Activated naive CD4-positive, alpha-beta T cell treated with anti-CD3 and anti-CD28 coated beads, Interleukin-2, amount 50 U/mL, for 24 hours (primary cell): ENCODE data around the gene AGFG2.
"Not testable (repeated sequence)": the region's sequence is repeated elsewhere in the genome, so short reads cannot be mapped to it uniquely, and the experiment has no call there.

ENCODE experiments used
- H3K27ac Mint-ChIP-seq: one replicate; pipeline ENCODE4 v1.8.0; 2021; ENCODE audit warnings: mild to moderate bottlenecking, mixed read lengths
- H3K27me3 Mint-ChIP-seq: one replicate; pipeline ENCODE4 v1.8.0; 2021; ENCODE audit warnings: mixed read lengths
- H3K36me3 Mint-ChIP-seq: one replicate; pipeline ENCODE4 v1.8.0; 2021; ENCODE audit warnings: mixed read lengths
- H3K4me1 Mint-ChIP-seq: one replicate; pipeline ENCODE4 v1.8.0; 2021; ENCODE audit warnings: mixed read lengths
- H3K4me3 Mint-ChIP-seq: one replicate; pipeline ENCODE4 v1.8.0; 2021; ENCODE audit warnings: mild to moderate bottlenecking, mixed read lengths
- H3K9me3 Mint-ChIP-seq: one replicate; pipeline ENCODE4 v1.8.0; 2021; ENCODE audit warnings: mixed read lengths

Gene AGFG2

DNA sequence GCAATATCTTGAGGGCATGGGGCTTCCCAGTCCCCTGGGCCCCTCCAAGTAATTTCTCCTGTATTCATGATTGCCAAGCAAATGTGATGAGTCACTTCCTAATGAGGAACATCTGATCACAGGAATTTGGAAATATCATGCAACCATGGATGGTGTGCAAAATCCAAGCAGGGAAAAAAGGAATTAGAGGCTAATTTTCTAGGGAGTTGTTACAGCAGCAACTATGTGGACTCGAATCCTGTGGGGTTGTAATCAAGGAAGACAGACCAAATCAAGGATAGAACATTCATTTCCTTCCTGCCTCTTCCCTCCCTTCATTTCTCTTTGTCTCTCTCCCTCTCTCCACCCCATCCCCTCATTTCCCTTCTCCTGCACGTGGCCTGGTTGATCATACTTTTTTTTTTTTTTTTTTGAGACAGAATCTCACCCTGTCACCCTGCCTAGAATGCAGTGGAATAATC, 23.9 kb upstream of the AGFG2 start:
- Mint-ChIP-seq H3K9me3 (no peaks in the 10 kb centered on the region), H3K4me3 (peak overlapping the region; percentile 6), H3K27ac (peak overlapping the region; percentile 63), H3K27me3 (no peaks in the 10 kb centered on the region), H3K36me3 (no peaks in the 10 kb centered on the region), H3K4me1 (peaks cover 36% of the 10 kb centered on the region)

DNA sequence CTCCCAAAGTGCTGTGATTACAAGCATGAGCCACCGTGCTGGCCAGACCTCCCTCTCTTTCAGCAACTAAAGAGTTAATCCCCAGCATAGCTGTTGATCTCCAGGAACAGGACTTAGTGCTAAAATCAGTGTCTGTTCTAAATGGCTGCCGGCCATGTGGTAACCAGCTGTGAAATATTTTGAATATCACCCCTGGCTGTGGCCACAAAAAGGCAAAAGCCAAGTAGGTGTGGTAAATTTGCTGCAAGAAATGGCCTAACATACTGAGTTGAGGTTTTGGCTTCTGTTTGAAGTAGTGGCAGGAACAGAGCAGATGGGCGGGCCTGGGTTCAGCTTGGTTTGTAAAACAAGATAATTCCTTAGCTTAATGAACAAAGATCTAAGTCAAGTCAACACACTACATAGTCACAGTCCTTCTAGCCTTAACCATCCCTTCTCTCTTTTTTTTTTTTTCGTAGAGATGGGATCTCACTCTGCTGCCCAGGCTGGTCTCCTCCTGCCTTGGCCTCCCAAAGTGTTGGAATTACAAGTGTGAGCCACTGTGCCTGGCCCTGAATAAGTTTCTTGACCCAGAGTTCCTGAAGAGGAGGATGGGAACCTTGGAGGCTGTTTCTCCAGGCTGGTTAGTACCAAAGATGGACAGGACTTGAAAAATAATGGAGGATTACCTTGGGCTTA, 22.7 kb upstream of the AGFG2 start:
- Mint-ChIP-seq H3K27ac (peak overlapping the region; percentile 20), H3K4me1 (peaks cover 37% of the 10 kb centered on the region), H3K36me3 (no peaks in the 10 kb centered on the region), H3K4me3 (peak overlapping the region; percentile 40), H3K27me3 (no peaks in the 10 kb centered on the region), H3K9me3 (no peaks in the 10 kb centered on the region)

DNA sequence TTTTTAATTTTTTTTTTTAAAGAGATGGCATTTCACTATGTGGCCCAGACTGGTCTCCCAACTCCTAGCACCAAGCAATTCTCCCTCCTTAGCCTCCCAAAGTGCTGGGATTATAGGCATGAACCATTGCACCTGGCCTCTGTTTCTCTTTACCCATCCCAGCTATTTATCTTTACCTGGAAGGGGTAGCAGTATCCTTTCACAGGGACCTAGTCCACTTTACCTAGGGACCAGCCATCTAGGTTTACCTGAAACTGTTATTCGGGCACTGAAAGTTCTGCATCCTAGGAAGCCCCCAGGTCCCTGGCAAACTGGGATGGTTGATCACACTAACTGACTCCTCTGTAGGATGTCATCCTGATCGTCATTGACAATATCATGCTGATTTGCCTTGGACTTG, 21.7 kb upstream of the AGFG2 start:
- no peaks in the 10 kb centered on the region for H3K9me3 Mint-ChIP-seq
- H3K4me1 Mint-ChIP-seq: peaks cover 41% of the 10 kb centered on the region
- H3K4me3 Mint-ChIP-seq: no peak overlapping the region

DNA sequence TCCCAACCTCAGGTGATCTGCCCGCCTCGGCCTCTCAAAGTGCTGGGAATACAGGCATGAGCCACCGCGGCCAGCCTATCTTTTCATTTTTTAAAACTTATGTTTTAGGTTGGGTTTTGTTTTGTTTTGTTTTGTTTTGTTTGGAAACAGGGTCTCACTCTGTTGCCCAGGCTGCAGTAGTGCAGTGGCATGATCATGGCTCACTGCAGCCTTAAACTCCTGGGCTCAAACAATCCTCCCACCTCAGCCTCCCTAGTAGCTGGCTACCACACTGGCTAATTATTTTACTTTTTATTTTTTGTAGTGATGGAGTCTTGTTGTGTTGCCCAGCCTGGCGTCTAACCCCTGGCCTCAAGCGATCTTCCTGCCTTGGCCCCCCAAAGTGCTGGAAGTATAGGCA, 19.4 kb upstream of the AGFG2 start:
- no peaks in the 10 kb centered on the region for H3K27me3 Mint-ChIP-seq
- no peaks in the 10 kb centered on the region for H3K36me3 Mint-ChIP-seq
- H3K9me3 Mint-ChIP-seq: no peaks in the 10 kb centered on the region
- H3K27ac Mint-ChIP-seq: no peak overlapping the region
- H3K4me3 Mint-ChIP-seq: no peak overlapping the region
- peaks cover 34% of the 10 kb centered on the region for H3K4me1 Mint-ChIP-seq

More for the DNA sequence above, 21.7 kb upstream of the AGFG2 start:
- Mint-ChIP-seq H3K36me3 (no peaks in the 10 kb centered on the region), H3K27me3 (no peaks in the 10 kb centered on the region), H3K27ac (no peak overlapping the region)

DNA sequence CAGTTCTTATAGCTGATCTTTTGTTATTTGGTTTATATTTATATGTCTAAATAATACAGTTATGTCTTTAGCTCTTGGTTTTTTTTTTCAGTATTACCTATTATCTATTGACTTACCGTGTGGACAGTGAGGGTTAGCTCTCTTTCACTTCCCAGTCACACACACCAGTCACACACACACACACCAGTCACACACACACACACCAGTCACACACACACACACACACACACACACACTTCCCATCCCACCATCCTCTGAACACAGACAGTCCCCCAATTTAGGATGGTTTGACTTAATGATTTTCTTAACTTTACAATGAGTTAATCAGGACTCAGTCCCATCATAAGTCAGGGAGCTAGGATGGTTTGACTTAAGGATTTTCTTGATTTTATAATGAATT, 18.9 kb upstream of the AGFG2 start:
- Mint-ChIP-seq H3K9me3 (no peaks in the 10 kb centered on the region), H3K27ac (no peak overlapping the region), H3K4me1 (peaks cover 31% of the 10 kb centered on the region), H3K36me3 (no peaks in the 10 kb centered on the region), H3K4me3 (no peak overlapping the region), H3K27me3 (no peaks in the 10 kb centered on the region)

DNA sequence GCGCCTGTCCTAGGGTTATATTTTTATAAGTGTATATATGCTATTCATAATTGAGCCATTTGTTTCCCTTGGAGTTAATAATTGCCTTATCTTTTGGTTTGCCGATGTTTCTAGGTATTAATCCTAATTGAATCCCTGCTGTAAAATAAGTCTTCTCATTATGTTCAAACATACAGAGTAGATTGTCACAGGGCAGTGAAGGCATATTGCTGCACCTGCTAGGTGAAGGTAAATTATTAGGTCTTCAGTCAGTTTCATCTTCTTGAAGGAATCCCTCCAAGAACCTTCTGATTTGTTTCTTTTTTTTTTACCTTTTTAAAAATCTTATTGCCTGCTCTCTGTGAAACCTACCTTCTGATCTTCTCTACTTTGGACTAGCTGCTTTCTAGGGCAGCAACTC, 17.9 kb upstream of the AGFG2 start:
- Mint-ChIP-seq H3K9me3 (no peaks in the 10 kb centered on the region), H3K4me1 (peaks cover 22% of the 10 kb centered on the region), H3K36me3 (no peaks in the 10 kb centered on the region), H3K4me3 (no peak overlapping the region), H3K27ac (no peak overlapping the region), H3K27me3 (no peaks in the 10 kb centered on the region)

DNA sequence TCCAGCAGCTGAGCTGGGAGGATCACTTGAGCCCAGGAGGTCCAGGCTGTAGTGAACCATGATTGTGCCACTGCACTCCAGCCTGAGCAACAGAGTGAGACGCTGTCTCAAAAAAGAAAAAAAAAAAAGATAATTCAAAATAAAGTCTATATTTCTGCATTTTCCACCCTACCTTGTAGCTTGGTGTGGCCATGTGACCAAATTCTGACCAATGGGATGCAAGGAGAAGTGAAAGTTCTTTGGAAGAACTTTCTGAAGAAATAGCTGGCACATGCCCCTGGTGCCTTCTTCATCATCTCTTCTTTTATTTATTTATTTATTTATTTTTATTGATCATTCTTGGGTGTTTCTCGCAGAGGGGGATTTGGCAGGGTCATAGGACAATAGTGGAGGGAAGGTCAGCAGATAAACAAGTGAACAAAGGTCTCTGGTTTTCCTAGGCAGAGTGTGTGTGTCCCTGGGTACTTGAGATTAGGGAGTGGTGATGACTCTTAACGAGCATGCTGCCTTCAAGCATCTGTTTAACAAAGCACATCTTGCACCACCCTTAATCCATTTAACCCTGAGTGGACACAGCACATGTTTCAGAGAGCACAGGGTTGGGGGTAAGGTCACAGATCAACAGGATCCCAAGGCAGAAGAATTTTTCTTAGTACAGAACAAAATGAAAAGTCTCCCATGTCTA, 17.0 kb upstream of the AGFG2 start:
- H3K9me3 Mint-ChIP-seq, H3K36me3 Mint-ChIP-seq, H3K4me3 Mint-ChIP-seq, H3K27me3 Mint-ChIP-seq, H3K27ac Mint-ChIP-seq: not testable (repeated sequence)
- H3K4me1 Mint-ChIP-seq: peaks cover 16% of the 10 kb centered on the region

DNA sequence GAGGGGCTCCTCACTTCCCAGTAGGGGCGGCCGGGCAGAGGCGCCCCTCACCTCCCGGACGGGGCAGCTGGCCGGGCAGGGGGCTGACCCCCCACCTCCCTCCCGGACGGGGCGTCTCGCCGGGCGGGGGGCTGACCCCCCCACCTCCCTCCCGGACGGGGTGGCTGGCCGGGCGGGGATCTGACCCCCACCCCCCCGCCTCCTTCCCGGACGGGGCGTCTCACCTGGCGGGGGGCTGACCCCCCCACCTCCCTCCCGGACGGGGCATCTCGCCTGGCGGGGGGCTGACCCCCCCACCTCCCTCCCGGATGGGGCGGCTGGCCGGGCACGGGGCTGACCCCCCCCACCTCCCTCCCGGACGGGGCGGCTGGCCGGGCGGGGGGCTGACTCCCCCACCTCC, 15.8 kb upstream of the AGFG2 start:
- H3K4me3 Mint-ChIP-seq, H3K27ac Mint-ChIP-seq, H3K27me3 Mint-ChIP-seq, H3K9me3 Mint-ChIP-seq, H3K36me3 Mint-ChIP-seq: not testable (repeated sequence)
- H3K4me1 Mint-ChIP-seq: peaks cover 14% of the 10 kb centered on the region

DNA sequence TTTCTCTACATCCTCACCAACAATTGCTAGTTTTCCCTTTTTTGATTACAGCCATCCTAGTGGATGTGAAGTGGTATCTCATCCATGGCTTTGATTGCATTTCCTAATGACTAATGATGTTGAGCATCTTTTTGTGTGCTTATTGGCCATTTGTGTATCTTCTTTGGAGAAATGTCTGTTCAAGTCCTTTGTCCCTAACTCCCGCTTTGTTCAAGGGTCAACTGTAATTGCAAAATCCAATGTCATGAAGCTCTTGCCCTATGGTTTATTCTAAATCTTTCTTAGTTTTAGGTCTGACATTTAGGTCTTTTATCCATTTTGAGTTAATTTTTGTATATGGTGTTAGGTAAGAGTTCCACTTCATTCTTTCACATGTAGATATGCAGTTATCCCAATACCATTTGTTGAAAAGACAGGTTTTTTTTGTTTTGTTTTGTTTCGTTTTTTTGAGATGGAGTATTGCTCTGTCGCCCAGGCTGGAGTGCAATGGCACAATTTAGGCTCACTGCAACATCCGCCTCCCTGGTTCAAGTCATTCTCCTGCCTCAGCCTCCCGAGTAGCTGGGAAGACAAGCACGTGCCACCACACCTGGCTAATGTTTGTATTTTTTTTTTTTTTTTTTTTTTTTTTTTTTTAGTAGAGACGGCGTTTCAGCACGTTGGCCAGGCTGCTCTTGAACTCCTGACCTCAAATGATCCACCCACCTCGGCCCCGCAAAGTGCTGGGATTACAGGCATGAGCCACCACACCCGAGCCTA, 10.7 kb upstream of the AGFG2 start:
- H3K27me3 Mint-ChIP-seq, H3K27ac Mint-ChIP-seq, H3K36me3 Mint-ChIP-seq, H3K9me3 Mint-ChIP-seq, H3K4me1 Mint-ChIP-seq, H3K4me3 Mint-ChIP-seq: not testable (repeated sequence)

DNA sequence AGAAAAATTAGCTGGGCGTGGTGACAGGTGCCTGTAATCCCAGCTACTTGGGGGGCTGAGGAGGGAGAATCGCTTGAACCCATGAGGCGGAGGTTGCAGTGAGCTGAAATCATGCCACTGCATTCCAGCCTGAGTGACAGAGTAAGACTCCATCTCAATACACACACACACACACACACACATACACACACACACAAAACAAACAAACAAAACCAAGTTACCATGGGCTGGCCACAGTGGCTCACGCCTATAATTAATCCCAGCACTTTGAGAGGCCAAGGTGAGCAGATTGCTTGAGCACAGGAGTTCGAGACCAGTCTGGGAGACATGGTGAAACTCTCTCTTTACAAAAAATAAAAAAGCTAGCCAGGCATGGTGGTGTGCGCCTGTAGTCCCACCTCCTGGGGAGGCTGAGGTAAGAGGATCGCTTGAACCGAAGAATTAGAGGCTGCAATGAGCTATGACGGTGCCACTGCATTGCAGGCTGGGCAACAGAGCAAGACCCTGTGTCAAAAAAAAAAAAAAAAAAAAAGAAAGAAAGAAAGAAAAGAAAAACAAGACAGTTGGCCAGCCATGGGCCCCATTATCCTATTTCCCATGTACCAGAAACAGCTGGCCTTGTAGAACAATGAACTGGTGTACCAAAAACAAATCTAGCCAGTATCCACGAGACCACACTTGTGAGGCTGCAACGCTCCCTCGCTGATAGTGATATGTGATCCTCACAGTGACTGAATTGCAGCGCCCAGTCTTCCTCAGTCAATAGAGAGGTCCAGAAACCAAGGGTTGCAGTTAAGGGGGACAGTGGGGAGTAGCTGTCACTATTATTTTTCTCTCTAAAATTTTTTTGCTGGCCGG, 6.6 kb upstream of the AGFG2 start:
- peaks cover under 1% of the 10 kb centered on the region for H3K4me1 Mint-ChIP-seq
- H3K27me3 Mint-ChIP-seq: no peaks in the 10 kb centered on the region
- H3K4me3 Mint-ChIP-seq: no peak overlapping the region
- H3K36me3 Mint-ChIP-seq: no peaks in the 10 kb centered on the region
- no peaks in the 10 kb centered on the region for H3K9me3 Mint-ChIP-seq
- H3K27ac Mint-ChIP-seq: no peak overlapping the region

DNA sequence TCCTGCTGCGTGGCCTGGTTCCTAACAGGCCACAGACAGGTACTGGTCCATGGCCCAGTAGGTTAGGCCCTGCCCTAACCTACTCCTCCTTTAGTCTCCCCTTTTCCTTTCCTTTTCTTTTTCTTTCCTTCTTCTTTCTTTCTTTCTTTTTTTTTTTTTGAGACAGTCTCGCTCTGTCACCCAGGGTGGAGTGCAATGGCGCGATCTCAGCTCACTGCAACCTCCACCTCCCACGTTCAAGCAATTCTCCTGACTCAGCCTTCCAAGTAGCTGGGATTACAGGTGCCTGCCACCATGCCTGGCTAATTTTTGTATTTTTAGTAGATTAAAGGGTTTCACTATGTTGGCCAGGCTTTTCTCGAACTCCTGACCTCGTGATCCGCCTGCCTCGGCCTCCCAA, 3.0 kb upstream of the AGFG2 start:
- H3K4me3 Mint-ChIP-seq, H3K36me3 Mint-ChIP-seq, H3K27me3 Mint-ChIP-seq, H3K27ac Mint-ChIP-seq, H3K9me3 Mint-ChIP-seq: not testable (repeated sequence)
- H3K4me1 Mint-ChIP-seq: peaks cover 25% of the 10 kb centered on the region

DNA sequence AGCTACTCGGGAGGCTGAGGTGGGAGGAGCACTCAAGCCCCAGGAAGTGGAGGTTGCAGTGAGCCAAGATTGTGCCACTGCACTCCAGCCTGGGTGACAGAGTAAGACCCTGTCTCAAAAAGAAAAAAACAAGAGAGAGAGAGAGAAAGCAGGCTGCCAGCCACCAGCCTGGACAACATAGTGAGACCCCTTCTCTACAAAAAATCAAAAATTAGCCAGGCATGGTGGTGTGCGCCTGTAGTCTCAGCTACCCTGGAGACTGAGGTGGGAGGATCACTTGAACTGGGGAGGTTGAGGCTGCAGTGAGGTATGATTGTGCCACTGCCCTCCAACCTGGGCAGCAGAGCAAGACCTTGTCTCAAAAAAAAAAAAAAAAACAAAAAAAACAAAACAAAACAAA, 2.3 kb upstream of the AGFG2 start:
- not testable (repeated sequence) for H3K36me3 Mint-ChIP-seq, H3K27me3 Mint-ChIP-seq, H3K9me3 Mint-ChIP-seq
- peak overlapping the region; percentile 35 for H3K27ac Mint-ChIP-seq
- H3K4me1 Mint-ChIP-seq: peaks cover 32% of the 10 kb centered on the region
- H3K4me3 Mint-ChIP-seq: peak overlapping the region; percentile 23

DNA sequence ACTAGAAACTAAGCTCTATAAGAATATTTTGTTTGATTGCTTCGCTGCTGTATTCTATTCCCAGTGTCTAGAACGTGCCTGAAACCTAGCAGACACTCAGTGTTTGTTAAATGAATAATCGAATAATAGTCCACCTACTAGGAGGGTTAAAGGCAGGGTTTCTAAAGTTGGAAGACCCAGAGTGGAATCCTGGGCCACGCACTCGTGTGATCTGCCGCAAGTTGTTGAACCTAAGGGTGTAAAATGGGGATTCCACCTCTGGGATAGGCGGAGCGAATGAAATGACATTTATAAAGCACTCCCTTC, 702 bp upstream of the AGFG2 start:
- Mint-ChIP-seq H3K4me3 (peak overlapping the region; percentile 93), H3K36me3 (peaks cover 2% of the 10 kb centered on the region), H3K27ac (peak overlapping the region; percentile 89), H3K4me1 (peaks cover 48% of the 10 kb centered on the region), H3K27me3 (no peaks in the 10 kb centered on the region), H3K9me3 (no peaks in the 10 kb centered on the region)

DNA sequence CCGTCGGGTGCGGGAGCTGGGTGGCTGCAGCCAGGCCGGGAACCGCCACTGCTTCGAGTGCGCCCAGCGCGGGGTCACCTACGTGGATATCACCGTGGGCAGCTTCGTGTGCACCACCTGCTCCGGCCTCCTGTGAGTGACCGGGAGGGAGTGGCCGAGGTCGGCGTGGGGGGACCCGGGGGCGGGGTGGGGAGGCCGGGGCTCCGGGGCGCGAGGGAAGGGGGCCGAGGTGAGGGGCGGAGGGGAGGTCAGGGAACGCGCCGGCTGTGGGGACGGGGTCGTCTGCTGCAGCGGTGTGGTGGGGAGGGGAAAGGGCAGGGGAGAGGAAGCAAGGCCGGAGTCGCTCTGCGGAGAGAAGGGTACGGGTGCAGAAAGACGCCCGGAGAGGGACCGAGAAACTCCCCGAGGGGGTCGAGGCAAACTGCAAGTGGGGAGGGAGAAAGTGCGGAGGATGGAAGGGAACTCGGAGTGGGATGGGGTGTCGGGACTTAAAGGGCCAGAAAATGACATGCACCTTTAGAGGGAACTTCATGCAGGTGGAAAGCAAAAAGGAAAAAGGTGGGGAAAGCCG, 518 bp downstream of the AGFG2 start:
- H3K9me3 Mint-ChIP-seq: no peaks in the 10 kb centered on the region
- H3K36me3 Mint-ChIP-seq: peaks cover 2% of the 10 kb centered on the region
- no peaks in the 10 kb centered on the region for H3K27me3 Mint-ChIP-seq
- peak overlapping the region; percentile 77 for H3K27ac Mint-ChIP-seq
- H3K4me3 Mint-ChIP-seq: peak overlapping the region; percentile 93
- peaks cover 61% of the 10 kb centered on the region for H3K4me1 Mint-ChIP-seq

DNA sequence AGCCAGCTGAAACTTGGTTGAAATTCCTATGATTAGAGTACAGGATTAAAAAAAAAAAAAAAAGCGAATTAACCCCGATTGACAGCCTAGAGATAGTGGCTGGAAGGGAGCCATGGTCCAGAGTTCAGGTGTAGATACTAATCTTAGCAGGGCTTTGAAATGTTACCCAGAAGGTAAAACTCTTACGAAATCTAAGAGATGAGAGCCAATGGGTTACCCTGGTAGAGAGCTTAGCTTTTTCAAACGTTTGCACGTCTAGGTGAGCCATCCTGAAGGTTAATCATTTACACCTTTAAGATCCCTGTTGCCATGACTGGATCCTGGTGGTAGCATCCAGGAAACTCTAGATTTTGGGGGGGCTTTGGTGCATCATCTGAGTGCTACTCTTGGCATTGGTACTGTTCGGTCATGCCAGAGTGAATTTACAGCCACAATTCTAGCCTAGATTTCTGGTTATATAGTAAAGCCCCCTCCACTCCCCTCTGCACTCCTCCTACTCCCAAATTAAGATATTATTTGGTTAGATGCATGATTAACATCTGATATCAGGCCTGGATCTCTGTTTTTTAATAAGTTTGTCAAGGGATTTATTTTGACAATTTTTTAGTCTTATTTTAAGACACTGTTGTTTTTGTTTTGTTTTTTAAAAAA, 1.2 kb downstream of the AGFG2 start:
- Mint-ChIP-seq H3K4me1 (peaks cover 67% of the 10 kb centered on the region), H3K4me3 (peak overlapping the region; percentile 93), H3K27ac (no peak overlapping the region), H3K9me3 (no peaks in the 10 kb centered on the region), H3K27me3 (no peaks in the 10 kb centered on the region), H3K36me3 (peaks cover 2% of the 10 kb centered on the region)
